GM23338 (cell line): Measurements from ENCODE around the gene CAMTA1.

Source experiments
- EZH2 ChIP-seq: fragments of 200-600 bp; sonication (generic); IDR thresholded peaks from one replicate; pipeline ENCODE4 v1.8.0; 2017; ENCODE audit warnings: antibody characterized with exemption, mild to moderate bottlenecking, low read depth; ENCODE audit not compliant: unreplicated experiment
- POLR2AphosphoS5 ChIP-seq: IDR thresholded peaks from 2 replicates; pipeline ENCODE4 v1.6.1; 2016; ENCODE audit warnings: antibody characterized with exemption, low read depth
- ZNF114 ChIP-seq: fragments of 250-450 bp; sonication (Bioruptor Pico); IDR thresholded peaks from 2 replicates; pipeline ENCODE4 v1.5.0; 2020; ENCODE audit warnings: mild to moderate bottlenecking, moderate library complexity
- TF ChIP-seq, protein P1 (sequence below), 2 experiments: fragments of 200-600 bp in 1 of 2; sonication (generic) in 1 of 2; conservative IDR thresholded peaks; 2 replicates each; pipeline versions ENCODE4 v1.5.1 to v1.6.1; 2016 to 2017; ENCODE audit warnings: antibody characterized with exemption in 2 of 2, low read depth in 2 of 2, mild to moderate bottlenecking in 2 of 2, moderate library complexity in 1 of 2
- TF ChIP-seq, protein P2 (sequence below): IDR thresholded peaks from one replicate; pipeline ENCODE4 v1.6.1; 2018; ENCODE audit warnings: antibody characterized with exemption; ENCODE audit not compliant: unreplicated experiment

DNA sequence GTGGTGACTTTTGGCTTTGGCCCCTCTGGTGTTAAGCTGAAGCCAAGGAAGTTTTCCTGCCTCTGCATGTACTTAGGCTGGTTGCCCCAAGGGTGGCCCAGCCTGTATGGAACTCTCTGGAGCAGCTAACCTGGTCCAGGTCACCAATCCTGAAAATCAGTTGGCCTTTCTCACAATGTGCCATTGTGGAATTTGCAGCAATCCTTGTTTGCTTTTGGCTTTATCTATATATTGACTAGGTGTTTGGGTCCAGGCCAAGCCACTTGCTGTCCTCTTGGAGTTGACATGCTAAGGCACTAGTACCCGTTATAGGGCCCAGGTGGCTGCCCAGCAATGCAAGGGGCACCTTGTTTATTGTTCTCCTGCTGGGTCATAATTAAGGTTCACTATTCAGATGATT is 124.6 kb downstream of the CAMTA1 start:
- TF ChIP-seq EZH2 = no peak
- TF ChIP-seq, protein P1, sequence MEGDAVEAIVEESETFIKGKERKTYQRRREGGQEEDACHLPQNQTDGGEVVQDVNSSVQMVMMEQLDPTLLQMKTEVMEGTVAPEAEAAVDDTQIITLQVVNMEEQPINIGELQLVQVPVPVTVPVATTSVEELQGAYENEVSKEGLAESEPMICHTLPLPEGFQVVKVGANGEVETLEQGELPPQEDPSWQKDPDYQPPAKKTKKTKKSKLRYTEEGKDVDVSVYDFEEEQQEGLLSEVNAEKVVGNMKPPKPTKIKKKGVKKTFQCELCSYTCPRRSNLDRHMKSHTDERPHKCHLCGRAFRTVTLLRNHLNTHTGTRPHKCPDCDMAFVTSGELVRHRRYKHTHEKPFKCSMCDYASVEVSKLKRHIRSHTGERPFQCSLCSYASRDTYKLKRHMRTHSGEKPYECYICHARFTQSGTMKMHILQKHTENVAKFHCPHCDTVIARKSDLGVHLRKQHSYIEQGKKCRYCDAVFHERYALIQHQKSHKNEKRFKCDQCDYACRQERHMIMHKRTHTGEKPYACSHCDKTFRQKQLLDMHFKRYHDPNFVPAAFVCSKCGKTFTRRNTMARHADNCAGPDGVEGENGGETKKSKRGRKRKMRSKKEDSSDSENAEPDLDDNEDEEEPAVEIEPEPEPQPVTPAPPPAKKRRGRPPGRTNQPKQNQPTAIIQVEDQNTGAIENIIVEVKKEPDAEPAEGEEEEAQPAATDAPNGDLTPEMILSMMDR (conservative IDR thresholded peaks at IDR 0.05; ENCODE audit: low read depth in 2 of 2) = no peak
- TF ChIP-seq, protein P2, sequence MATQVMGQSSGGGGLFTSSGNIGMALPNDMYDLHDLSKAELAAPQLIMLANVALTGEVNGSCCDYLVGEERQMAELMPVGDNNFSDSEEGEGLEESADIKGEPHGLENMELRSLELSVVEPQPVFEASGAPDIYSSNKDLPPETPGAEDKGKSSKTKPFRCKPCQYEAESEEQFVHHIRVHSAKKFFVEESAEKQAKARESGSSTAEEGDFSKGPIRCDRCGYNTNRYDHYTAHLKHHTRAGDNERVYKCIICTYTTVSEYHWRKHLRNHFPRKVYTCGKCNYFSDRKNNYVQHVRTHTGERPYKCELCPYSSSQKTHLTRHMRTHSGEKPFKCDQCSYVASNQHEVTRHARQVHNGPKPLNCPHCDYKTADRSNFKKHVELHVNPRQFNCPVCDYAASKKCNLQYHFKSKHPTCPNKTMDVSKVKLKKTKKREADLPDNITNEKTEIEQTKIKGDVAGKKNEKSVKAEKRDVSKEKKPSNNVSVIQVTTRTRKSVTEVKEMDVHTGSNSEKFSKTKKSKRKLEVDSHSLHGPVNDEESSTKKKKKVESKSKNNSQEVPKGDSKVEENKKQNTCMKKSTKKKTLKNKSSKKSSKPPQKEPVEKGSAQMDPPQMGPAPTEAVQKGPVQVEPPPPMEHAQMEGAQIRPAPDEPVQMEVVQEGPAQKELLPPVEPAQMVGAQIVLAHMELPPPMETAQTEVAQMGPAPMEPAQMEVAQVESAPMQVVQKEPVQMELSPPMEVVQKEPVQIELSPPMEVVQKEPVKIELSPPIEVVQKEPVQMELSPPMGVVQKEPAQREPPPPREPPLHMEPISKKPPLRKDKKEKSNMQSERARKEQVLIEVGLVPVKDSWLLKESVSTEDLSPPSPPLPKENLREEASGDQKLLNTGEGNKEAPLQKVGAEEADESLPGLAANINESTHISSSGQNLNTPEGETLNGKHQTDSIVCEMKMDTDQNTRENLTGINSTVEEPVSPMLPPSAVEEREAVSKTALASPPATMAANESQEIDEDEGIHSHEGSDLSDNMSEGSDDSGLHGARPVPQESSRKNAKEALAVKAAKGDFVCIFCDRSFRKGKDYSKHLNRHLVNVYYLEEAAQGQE = no peak
- no peak for TF ChIP-seq POLR2AphosphoS5
- TF ChIP-seq ZNF114 (CRISPR knock-in tag) = no peak
